ENCODE measurements around the gene CASP8. TPM values are rescaled to one million over a fixed set of nuclear protein-coding genes. Genes with fewer than 3 reads are reported as not detected.

The CASP8 gene
- total and polyA plus RNA-seq, 9 of the 15 experiments (the other 6 are each of a cell fraction or from before 2014, with no cell fraction given) = 10.2 to 31.4 (median 19.4) TPM

GRCh38 chr2:201220102-201220570, 40.2 kb upstream of the CASP8 start (continued):
- TF ChIP-seq ZNF197 (CRISPR knock-in tag; IDR thresholded peaks at IDR 0.05; ENCODE audit: low read depth) (no peak), KLF13 (tag; IDR thresholded peaks at IDR 0.05; ENCODE audit: borderline replicate concordance, low read depth) (no peak), RBM34 (IDR thresholded peaks at IDR 0.05; ENCODE audit: borderline replicate concordance, insufficient read depth, low read length) (no peak), EHMT2 (IDR thresholded peaks at IDR 0.05) (peak; percentile 45; the same call in 1 of the 2 replicates), SP2 (IDR thresholded peaks at IDR 0.05; ENCODE audit: extremely low read depth, low read depth, low read length, poor library complexity, severe bottlenecking) (no peak), RFX5 (IDR thresholded peaks at IDR 0.05; ENCODE audit: low read depth, low read length) (no peak), RAD21 (CRISPR knock-in tag; conservative IDR thresholded peaks at IDR 0.05 in 1 of 2, IDR thresholded peaks at IDR 0.05 in 1 of 2) (0 out of 4 replicates have a peak, but pooled peaks of 1 of the 2 experiments have one; percentile 11), ARID4B (CRISPR knock-in tag; IDR thresholded peaks at IDR 0.05) (no peak), ILF3 (IDR thresholded peaks at IDR 0.05; ENCODE audit: borderline replicate concordance) (no peak), NKRF (IDR thresholded peaks at IDR 0.05; ENCODE audit: borderline replicate concordance) (no peak), SOX6 (IDR thresholded peaks at IDR 0.05) (peak; percentile 97), TCFL5 (CRISPR knock-in tag; conservative IDR thresholded peaks at IDR 0.05) (no peak), ZSCAN32 (CRISPR knock-in tag; IDR thresholded peaks at IDR 0.05) (no peak), ZBTB2 (IDR thresholded peaks at IDR 0.05) (no peak), ZNF408 (CRISPR knock-in tag; IDR thresholded peaks at IDR 0.05; ENCODE audit: low read depth) (no peak), MTA2 (IDR thresholded peaks at IDR 0.05; ENCODE audit: low read depth) (peak; percentile 65), BRF1 (IDR thresholded peaks at IDR 0.05; ENCODE audit: borderline replicate concordance, extremely low read depth, insufficient read length) (no peak), RBM14 (IDR thresholded peaks at IDR 0.05; ENCODE audit: borderline replicate concordance, insufficient read depth, low read depth, low read length) (no peak), ATF4 (CRISPR knock-in tag; IDR thresholded peaks at IDR 0.05) (no peak), MCM2 (IDR thresholded peaks at IDR 0.05; ENCODE audit: low read depth) (no peak)
